GM12878 (cell line): ENCODE results near the gene MDH1.

Experiments
- CTCF ChIP-seq, 3 experiments: IDR thresholded peaks in 2 of 3; conservative IDR thresholded peaks in 1 of 3; 2 replicates each; pipeline ENCODE4 v1.5.1; 2011; ENCODE audit warnings: low read depth in 3 of 3, low read length in 3 of 3, mild to moderate bottlenecking in 3 of 3, control low read depth in 2 of 3, moderate library complexity in 2 of 3, inconsistent platforms in 1 of 3, mixed read lengths in 1 of 3; ENCODE audit not compliant: control insufficient read depth in 2 of 3, insufficient read depth in 1 of 3; ENCODE audit errors: extremely low read depth in 1 of 3
- NFIC ChIP-seq: IDR thresholded peaks from 2 replicates; pipeline ENCODE4 v1.6.1; 2012; ENCODE audit warnings: low read depth, mild to moderate bottlenecking, inconsistent platforms, low read length, moderate library complexity

DNA sequence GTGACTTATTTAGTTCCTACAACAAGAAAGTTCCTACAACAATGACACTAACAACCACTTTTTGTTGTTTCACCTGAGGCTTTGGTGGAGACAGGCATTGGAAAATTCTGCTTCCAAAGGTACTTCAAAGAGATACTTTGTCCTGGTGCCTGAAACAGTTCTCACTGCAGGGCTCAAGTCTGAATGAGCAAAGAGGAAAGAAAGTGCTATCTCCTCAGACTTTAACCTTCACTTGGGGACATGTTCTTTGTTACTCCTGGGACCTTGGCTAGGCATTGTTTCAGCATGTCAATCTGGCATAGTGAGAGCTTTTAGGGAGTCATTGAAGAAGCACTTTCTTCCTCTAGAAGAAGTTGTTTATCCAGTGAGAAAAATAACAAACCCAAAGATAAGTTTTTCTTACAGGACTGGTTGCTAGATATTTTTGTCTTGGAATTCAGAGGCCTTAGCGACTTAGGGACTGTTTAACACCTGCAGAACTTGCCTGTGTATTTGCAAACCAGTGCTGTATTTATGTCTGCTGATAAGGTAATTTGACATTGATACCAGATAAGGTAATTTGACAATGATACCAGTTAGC is 12.2 kb downstream of the MDH1 start:
- TF ChIP-seq CTCF (IDR thresholded peaks at IDR 0.05 in 2 of 3, conservative IDR thresholded peaks at IDR 0.05 in 1 of 3; ENCODE audit: control insufficient read depth in 2 of 3, extremely low read depth in 1 of 3, insufficient read depth in 1 of 3, low read depth in 3 of 3, low read length in 3 of 3) = no peak
- TF ChIP-seq NFIC = no peak
